Keratinocyte (primary cell): Measurements from ENCODE around the gene GLE1. TPM values are rescaled to one million over a fixed set of nuclear protein-coding genes. Genes with fewer than 3 reads are reported as not detected.

ENCODE experiments used
- DNase-seq: peaks from one replicate; pipeline ENCODE4 v3.0.0-alpha.2; 2011; ENCODE audit warnings: low read depth, missing footprints, low spot score
- FAIRE-seq: peaks from 2 replicates; lab custom pipeline; 2011; peaks lifted over from hg19 to GRCh38; lab: Jason Lieb, UNC
- H2AFZ ChIP-seq: 2 replicates; pipeline ENCODE4 v1.6.0; 2012; ENCODE audit warnings: low read length, control low read depth, inconsistent platforms; ENCODE audit not compliant: control insufficient read depth
- H3K27ac ChIP-seq: 2 replicates; pipeline ENCODE4 v1.5.1; 2011; ENCODE audit warnings: low read length; ENCODE audit not compliant: control insufficient read depth, insufficient read depth
- H3K27me3 ChIP-seq: 3 replicates; pipeline ENCODE4 v1.6.0; 2011; ENCODE audit warnings: low read length; ENCODE audit not compliant: control insufficient read depth, insufficient read depth; ENCODE audit errors: extremely low read depth
- H3K36me3 ChIP-seq, 2 experiments: 2 replicates in 1 of 2; 3 replicates in 1 of 2; pipeline ENCODE4 v1.5.1; 2011; ENCODE audit warnings: low read length in 2 of 2, mild to moderate bottlenecking in 1 of 2; ENCODE audit not compliant: control insufficient read depth in 2 of 2, insufficient read depth in 2 of 2; ENCODE audit errors: extremely low read depth in 1 of 2
- H3K4me1 ChIP-seq: 3 replicates; pipeline ENCODE4 v1.5.1; 2011; ENCODE audit warnings: low read length; ENCODE audit not compliant: control insufficient read depth, insufficient read depth; ENCODE audit errors: extremely low read depth
- H3K4me2 ChIP-seq: 3 replicates; pipeline ENCODE4 v1.6.0; 2011; ENCODE audit warnings: low read depth, low read length; ENCODE audit not compliant: control insufficient read depth, insufficient read depth; ENCODE audit errors: extremely low read depth
- H3K4me3 ChIP-seq, 3 experiments: fragments of 200-600 bp in 1 of 3; sonication (generic) in 1 of 3; 2 replicates in 2 of 3; 3 replicates in 1 of 3; pipeline ENCODE4 v1.5.1; 2011 to 2016; ENCODE audit warnings: low read length in 3 of 3, mild to moderate bottlenecking in 3 of 3, control low read depth in 2 of 3, inconsistent platforms in 1 of 3, low read depth in 1 of 3, mixed read lengths in 1 of 3, mixed run types in 1 of 3, moderate library complexity in 1 of 3; ENCODE audit not compliant: control insufficient read depth in 2 of 3, insufficient read depth in 2 of 3; ENCODE audit errors: extremely low read depth in 1 of 3
- H3K79me2 ChIP-seq: 2 replicates; pipeline ENCODE4 v1.6.0; 2012; ENCODE audit warnings: low read length; ENCODE audit not compliant: control insufficient read depth, insufficient read depth
- H3K9ac ChIP-seq: 3 replicates; pipeline ENCODE4 v1.6.0; 2011; ENCODE audit warnings: low read length; ENCODE audit not compliant: control insufficient read depth, insufficient read depth; ENCODE audit errors: extremely low read depth
- H3K9me1 ChIP-seq: 3 replicates; pipeline ENCODE4 v1.6.0; 2011; ENCODE audit warnings: low read length; ENCODE audit not compliant: control insufficient read depth, insufficient read depth; ENCODE audit errors: extremely low read depth
- H3K9me3 ChIP-seq: 2 replicates; pipeline ENCODE4 v1.5.1; 2012; ENCODE audit warnings: low read depth, low read length; ENCODE audit not compliant: control insufficient read depth
- H4K20me1 ChIP-seq: 3 replicates; pipeline ENCODE4 v1.6.0; 2011; ENCODE audit warnings: low read length; ENCODE audit not compliant: control insufficient read depth, insufficient read depth; ENCODE audit errors: extremely low read depth
- CTCF ChIP-seq, 3 experiments: IDR thresholded peaks in 1 of 3; conservative IDR thresholded peaks in 1 of 3; optimal IDR thresholded peaks in 1 of 3; 2 replicates in 2 of 3; 3 replicates in 1 of 3; pipeline versions ENCODE3 to v1.5.1; 2011; ENCODE audit warnings: low read length in 3 of 3, mild to moderate bottlenecking in 3 of 3, moderate library complexity in 2 of 3, control low read depth in 1 of 3, inconsistent platforms in 1 of 3; ENCODE audit not compliant: insufficient read depth in 2 of 3; ENCODE audit errors: extremely low read depth in 1 of 3
- EZH2 ChIP-seq: IDR thresholded peaks from one replicate; pipeline ENCODE4 v1.6.1; 2012; ENCODE audit warnings: inconsistent platforms, mild to moderate bottlenecking, low read length, moderate library complexity
- dilution Hi-C: fragments of 300-500 bp; cut with MboI; formaldehyde crosslinking; loops from one replicate; pipeline ENCODE4 v1.7.0; 2020; ENCODE audit warnings: low sequenced_read_pairs; ENCODE audit not compliant: extremely low pct_ligation_motif_present
- polyA plus RNA-seq, 5 experiments: library from polyadenylated mRNA; depleted of rRNA in 3 of 5; stranded (reverse) in 3 of 5; stranded (forward) in 1 of 5; unstranded in 1 of 5; fragments of >200 nt; gene quantifications; 1 replicate in 1 of 5; 2 replicates in 3 of 5; 3 replicates in 1 of 5; pipeline versions ENCODE4 v1.2.1 to v1.2.3, GENCODE V29; 2011 to 2012; ENCODE audit warnings: missing spikeins in 2 of 5, low read depth in 1 of 5, low replicate concordance in 1 of 5

Gene GLE1
- polyA plus RNA-seq, 1 donor (not counting 4 experiments of a cell fraction or from before 2014, with no cell fraction given), result 28.3 TPM

- H3K9ac ChIP-seq, result no peak overlapping the region
- no peak overlapping the region for H3K4me3 ChIP-seq
- H3K4me1 ChIP-seq, result no peaks in the 10 kb centered on the region
- no peaks in the 10 kb centered on the region for H3K27me3 ChIP-seq
- DNase-seq (no peak), FAIRE-seq (no peak)
- H3K79me2 ChIP-seq, result no peaks in the 10 kb centered on the region
- H3K4me2 ChIP-seq, result no peak overlapping the region
- no peaks in the 10 kb centered on the region for H4K20me1 ChIP-seq
- no peaks in the 10 kb centered on the region for H3K9me3 ChIP-seq
- dilution Hi-C loops, result no loop called here
- no peak overlapping the region for H2AFZ ChIP-seq
- peaks cover 20 to 24% of the 10 kb centered on the region in 2 experiments for H3K36me3 ChIP-seq
- no peak for TF ChIP-seq CTCF (optimal IDR thresholded peaks at IDR 0.05 in 1 of 3, IDR thresholded peaks at IDR 0.05 in 1 of 3, conservative IDR thresholded peaks at IDR 0.05 in 1 of 3; ENCODE audit: extremely low read depth in 1 of 3, insufficient read depth in 2 of 3, low read length in 3 of 3)
- no peak for TF ChIP-seq EZH2
- H3K27ac ChIP-seq, result no peak overlapping the region
- no peaks in the 10 kb centered on the region for H3K9me1 ChIP-seq
Measured at GRCh38 chr9:128482186-128482585, 22.3 kb upstream of the GLE1 start.

- TF ChIP-seq CTCF (optimal IDR thresholded peaks at IDR 0.05 in 1 of 3, IDR thresholded peaks at IDR 0.05 in 1 of 3, conservative IDR thresholded peaks at IDR 0.05 in 1 of 3; ENCODE audit: extremely low read depth in 1 of 3, insufficient read depth in 2 of 3, low read length in 3 of 3) (no peak), EZH2 (no peak)
- Histone ChIP-seq H3K4me1 (no peaks in the 10 kb centered on the region), H3K9me3 (no peaks in the 10 kb centered on the region), H3K4me3 (no peak overlapping the region), H4K20me1 (no peaks in the 10 kb centered on the region), H3K36me3 (peaks cover 20 to 25% of the 10 kb centered on the region in 2 experiments), H3K9me1 (no peaks in the 10 kb centered on the region), H3K27me3 (no peaks in the 10 kb centered on the region), H3K27ac (no peak overlapping the region), H2AFZ (no peak overlapping the region), H3K9ac (no peak overlapping the region), H3K4me2 (no peak overlapping the region), H3K79me2 (no peaks in the 10 kb centered on the region)
- FAIRE-seq (no peak), DNase-seq (no peak)
- dilution Hi-C loops, result no loop called here
Measured at GRCh38 chr9:128484686-128485413, 19.7 kb upstream of the GLE1 start.
